Endothelial cell of umbilical vein (primary cell): ENCODE data around the gene ADGRG3. TPM values are rescaled to one million over a fixed set of nuclear protein-coding genes. Genes with fewer than 3 reads are reported as not detected.

Experiments used
- BruUV-seq: library from RNA; stranded (reverse); fragments of 400-500 nt; replicated peaks from 2 replicates; lab custom pipeline; 2021; lab: Mats Ljungman, UMichigan
- CTCF ChIA-PET: fragments of 300-600, 350-600 bp; sonication (Branson Sonifier 250); formaldehyde crosslinking; loops from one replicate; lab custom pipeline; 2021; ENCODE audit warnings: antibody characterized with exemption, inconsistent platforms; lab: Charles Lee
- POLR2A ChIA-PET: fragments of 300-600, 350-600 bp; sonication (Branson Sonifier 250); formaldehyde crosslinking; loops from one replicate; lab custom pipeline; 2021; ENCODE audit warnings: antibody characterized with exemption, inconsistent platforms; lab: Charles Lee
- DNase-seq: peaks from one replicate; pipeline ENCODE4 v3.0.0-alpha.2; 2011; ENCODE audit warnings: low read depth, low spot score
- FAIRE-seq: peaks from 2 replicates; lab custom pipeline; 2011; peaks lifted over from hg19 to GRCh38; lab: Jason Lieb, UNC
- H2AFZ ChIP-seq: 2 replicates; pipeline ENCODE4 v1.6.0; 2012; ENCODE audit warnings: low read depth, low read length, control low read depth, inconsistent platforms
- H3K27ac ChIP-seq: 2 replicates; pipeline ENCODE4 v1.5.1; 2011; ENCODE audit warnings: low read depth, mild to moderate bottlenecking, control low read depth, low read length, moderate library complexity; ENCODE audit not compliant: insufficient read depth
- H3K27me3 ChIP-seq, 2 experiments: 2 replicates each; pipeline versions ENCODE4 v1.6.0 to v1.6.1; 2011; ENCODE audit warnings: low read length in 2 of 2, mixed read lengths in 1 of 2; ENCODE audit not compliant: control insufficient read depth in 2 of 2, insufficient read depth in 2 of 2
- H3K36me3 ChIP-seq, 2 experiments: 2 replicates in 1 of 2; 3 replicates in 1 of 2; pipeline ENCODE4 v1.5.1; 2011; ENCODE audit warnings: low read length in 2 of 2, mild to moderate bottlenecking in 1 of 2, moderate library complexity in 1 of 2; ENCODE audit not compliant: control insufficient read depth in 2 of 2, insufficient read depth in 2 of 2; ENCODE audit errors: extremely low read depth in 1 of 2
- H3K4me1 ChIP-seq: 3 replicates; pipeline ENCODE4 v1.5.1; 2011; ENCODE audit warnings: mild to moderate bottlenecking, low read length; ENCODE audit not compliant: control insufficient read depth, insufficient read depth; ENCODE audit errors: extremely low read depth
- H3K4me2 ChIP-seq: 2 replicates; pipeline ENCODE4 v1.6.1; 2011; ENCODE audit warnings: low read length, control low read depth, mixed read lengths; ENCODE audit not compliant: insufficient read depth
- H3K4me3 ChIP-seq, 3 experiments: fragments of 200-600 bp in 1 of 3; sonication (generic), shearing (Covaris generic) in 1 of 3; replicated peaks in 1 of 3; 2 replicates each; pipeline ENCODE4 v1.5.1; 2011 to 2016; ENCODE audit warnings: control low read depth in 3 of 3, low read length in 3 of 3, mild to moderate bottlenecking in 2 of 3, inconsistent platforms in 1 of 3, low read depth in 1 of 3, moderate library complexity in 1 of 3; ENCODE audit not compliant: insufficient read depth in 1 of 3
- H3K79me2 ChIP-seq: 2 replicates; pipeline ENCODE4 v1.6.0; 2012; ENCODE audit warnings: low read length, inconsistent platforms; ENCODE audit not compliant: control insufficient read depth, insufficient read depth
- H3K9ac ChIP-seq: replicated peaks from 2 replicates; pipeline ENCODE3; 2011; ENCODE audit warnings: low read length, control low read depth; ENCODE audit not compliant: insufficient read depth; ENCODE audit errors: extremely low read depth
- H3K9me1 ChIP-seq: replicated peaks from 3 replicates; pipeline ENCODE4 v1.6.0; 2011; ENCODE audit warnings: mild to moderate bottlenecking, low read length; ENCODE audit not compliant: control insufficient read depth, insufficient read depth; ENCODE audit errors: extremely low read depth
- H3K9me3 ChIP-seq: replicated peaks from 2 replicates; pipeline ENCODE4 v1.5.1; 2012; ENCODE audit warnings: low read length, inconsistent platforms; ENCODE audit not compliant: control insufficient read depth, insufficient read depth
- H4K20me1 ChIP-seq: replicated peaks from 2 replicates; pipeline ENCODE3; 2011; ENCODE audit warnings: mild to moderate bottlenecking, low read length; ENCODE audit not compliant: control insufficient read depth, insufficient read depth; ENCODE audit errors: extremely low read depth
- CTCF ChIP-seq, 2 donors: IDR thresholded peaks; 1 replicate in 1 of 2; 2 replicates in 1 of 2; pipeline ENCODE4 v1.5.1; 2011; ENCODE audit warnings: low read length in 2 of 2, mild to moderate bottlenecking in 2 of 2, moderate library complexity in 2 of 2, control low read depth in 1 of 2, inconsistent platforms in 1 of 2, low read depth in 1 of 2; ENCODE audit not compliant: insufficient read depth in 1 of 2; ENCODE audit errors: extremely low read depth in 1 of 2
- EZH2 ChIP-seq: IDR thresholded peaks from 2 replicates; pipeline ENCODE4 v1.6.1; 2012; ENCODE audit warnings: borderline replicate concordance, low read depth, mild to moderate bottlenecking, moderate library complexity, low read length, inconsistent platforms; ENCODE audit not compliant: severe bottlenecking
- FOS ChIP-seq: IDR thresholded peaks from 2 replicates; pipeline ENCODE4 v1.6.1; 2011; ENCODE audit warnings: mild to moderate bottlenecking, low read length, moderate library complexity, borderline replicate concordance; ENCODE audit not compliant: insufficient read depth
- GATA2 ChIP-seq: IDR thresholded peaks from 2 replicates; pipeline ENCODE4 v1.7.0; 2011; ENCODE audit warnings: low read depth, mild to moderate bottlenecking, moderate library complexity, mixed read lengths, low read length; ENCODE audit not compliant: insufficient read length, insufficient read depth
- JUN ChIP-seq: IDR thresholded peaks from 2 replicates; pipeline ENCODE4 v1.6.1; 2011; ENCODE audit warnings: borderline replicate concordance, low read depth; ENCODE audit not compliant: insufficient read length, insufficient read depth
- MAX ChIP-seq: IDR thresholded peaks from 2 replicates; pipeline ENCODE4 v1.6.1; 2011; ENCODE audit not compliant: insufficient read depth, insufficient read length
- MYC ChIP-seq: IDR thresholded peaks from one replicate; pipeline ENCODE4 v1.6.1; 2011; ENCODE audit warnings: mild to moderate bottlenecking, low read depth, low read length
- POLR2A ChIP-seq: IDR thresholded peaks from 2 replicates; pipeline ENCODE4 v1.6.1; 2012; ENCODE audit warnings: low read depth, mild to moderate bottlenecking, control low read depth, low read length
- POLR2AphosphoS5 ChIP-seq: IDR thresholded peaks from 2 replicates; pipeline ENCODE4 v1.6.1; 2012; ENCODE audit warnings: low read depth, mild to moderate bottlenecking, control low read depth, low read length, moderate library complexity; ENCODE audit not compliant: insufficient read depth
- dilution Hi-C: fragments of 300-500 bp; cut with MboI; formaldehyde crosslinking; loops from one replicate; pipeline ENCODE4 v1.15.0; 2019; ENCODE audit warnings: low sequenced_read_pairs; ENCODE audit not compliant: extremely low pct_ligation_motif_present
- intact Hi-C: fragments of 100-400 bp; cut with micrococcal nuclease; formaldehyde crosslinking; loops from one replicate; pipeline ENCODE4 v1.10.0; 2022
- polyA plus RNA-seq, 4 experiments: library from polyadenylated mRNA; depleted of rRNA in 3 of 4; stranded (reverse) in 3 of 4; unstranded in 1 of 4; fragments of >200 nt; gene quantifications; 2 replicates each; pipeline versions ENCODE4 v1.2.1 to v1.2.3, GENCODE V29; 2011 to 2012; ENCODE audit warnings: missing spikeins in 1 of 4
- total RNA-seq: library from RNA; stranded (reverse); gene quantifications from 2 replicates; pipeline ENCODE4 v1.2.3, GENCODE V29; 2021

Gene ADGRG3
- total and polyA plus RNA-seq, 2 donors (not counting 3 experiments of a cell fraction or from before 2014, with no cell fraction given) = not detected

GRCh38 chr16:57704011-57704904 is 36.2 kb downstream of the ADGRG3 start:
- H3K9ac ChIP-seq = no peak overlapping the region
- H3K9me3 ChIP-seq = no peaks in the 10 kb centered on the region
- dilution Hi-C loops = no loop called here
- H3K4me2 ChIP-seq = no peak overlapping the region
- no peak overlapping the region for H2AFZ ChIP-seq
- FAIRE-seq (no peak), DNase-seq (no peak)
- H3K9me1 ChIP-seq = no peaks in the 10 kb centered on the region
- H4K20me1 ChIP-seq = no peaks in the 10 kb centered on the region
- no peaks in the 10 kb centered on the region for H3K27me3 ChIP-seq
- H3K36me3 ChIP-seq = no peaks in the 10 kb centered on the region
- no TSS peak for BruUV-seq
- no peak overlapping the region for H3K4me3 ChIP-seq
- POLR2A ChIA-PET = interaction anchor here (0.6 to 0.7 kb wide), 2 partner anchors 21 to 1079 kb away, joined by 3 to 5 read pairs; partner anchors contain the start of gene MT1E
- TF ChIP-seq JUN (no peak), POLR2AphosphoS5 (no peak), GATA2 (no peak), FOS (no peak), MYC (no peak), EZH2 (no peak), CTCF (IDR thresholded peaks at IDR 0.05; ENCODE audit: extremely low read depth in 1 of 2, insufficient read depth in 1 of 2, low read depth in 1 of 2, low read length in 2 of 2) (no peak), POLR2A (no peak), MAX (no peak)
- H3K4me1 ChIP-seq = no peaks in the 10 kb centered on the region
- intact Hi-C loops = no loop called here
- H3K79me2 ChIP-seq = no peaks in the 10 kb centered on the region
- no peak overlapping the region for H3K27ac ChIP-seq
- CTCF ChIA-PET = interaction anchor here (1.5 kb wide), 1 partner anchor 19 kb away, joined by 5 read pairs; no protein-coding TSS in a partner anchor
